LHCN-M2 (cell line): ENCODE measurements around the gene DPPA4. TPM values are rescaled to one million over a fixed set of nuclear protein-coding genes. Genes with fewer than 3 reads are reported as not detected.
"Not testable (repeated sequence)": the region's sequence is repeated elsewhere in the genome, so short reads cannot be mapped to it uniquely, and the experiment has no call there.

ENCODE experiments used
- DNase-seq: peaks from one replicate; pipeline ENCODE4 v3.0.0-alpha.2; 2012; ENCODE audit warnings: low read depth
- polyA plus RNA-seq: library from polyadenylated mRNA; unstranded; fragments of >200 nt; gene quantifications from one replicate; pipeline ENCODE4 v1.2.1, GENCODE V29; 2012; ENCODE audit warnings: missing spikeins
- total RNA-seq: library from RNA; depleted of rRNA; stranded (reverse); fragments of >200 nt; gene quantifications from 2 replicates; pipeline ENCODE4 v1.2.3, GENCODE V29; 2014; rRNA removed

The DPPA4 gene
- total RNA-seq, result 0.06 and 0.13 TPM in 2 replicates
- polyA plus RNA-seq, result 0.11 TPM

- no peak for DNase-seq
Measured at GRCh38 chr3:109337393-109337792, at the start of gene DPPA4. Gene DPPA4 (minus strand): TSS chr3:109337546. CDS start chr3:109337517, 29 bp downstream.

- DNase-seq, result no peak
Measured at GRCh38 chr3:109385442-109386318, 48.3 kb upstream of the DPPA4 start.

- DNase-seq, result no peak
Measured at GRCh38 chr3:109384164-109384563, 46.8 kb upstream of the DPPA4 start.

- DNase-seq, result no peak
Measured at GRCh38 chr3:109382588-109382987, 45.2 kb upstream of the DPPA4 start.

- no peak for DNase-seq
Measured at GRCh38 chr3:109375975-109376374, 38.6 kb upstream of the DPPA4 start.

GRCh38 chr3:109374434-109374833 lies 37.1 kb upstream of the DPPA4 start:
- DNase-seq, result not testable (repeated sequence)

- no peak for DNase-seq
Measured at GRCh38 chr3:109373933-109374332, 36.6 kb upstream of the DPPA4 start.

GRCh38 chr3:109372639-109373038 lies 35.3 kb upstream of the DPPA4 start:
- DNase-seq, result no peak

GRCh38 chr3:109369510-109369909 lies 32.2 kb upstream of the DPPA4 start:
- DNase-seq, result no peak

- no peak for DNase-seq
Measured at GRCh38 chr3:109364088-109364487, 26.7 kb upstream of the DPPA4 start.

- DNase-seq, result no peak
Measured at GRCh38 chr3:109363634-109364033, 26.3 kb upstream of the DPPA4 start.

GRCh38 chr3:109362823-109363222 lies 25.5 kb upstream of the DPPA4 start:
- DNase-seq, result no peak

- not testable (repeated sequence) for DNase-seq
Measured at GRCh38 chr3:109358809-109359208, 21.5 kb upstream of the DPPA4 start.

- DNase-seq, result no peak
Measured at GRCh38 chr3:109356442-109357155, 19.3 kb upstream of the DPPA4 start.

- DNase-seq, result no peak
Measured at GRCh38 chr3:109355625-109356441, 18.5 kb upstream of the DPPA4 start.

GRCh38 chr3:109353057-109353456 lies 15.7 kb upstream of the DPPA4 start:
- no peak for DNase-seq

- no peak for DNase-seq
Measured at GRCh38 chr3:109351231-109351630, 13.9 kb upstream of the DPPA4 start.

- no peak for DNase-seq
Measured at GRCh38 chr3:109346770-109347295, 9.5 kb upstream of the DPPA4 start.

- no peak for DNase-seq
Measured at GRCh38 chr3:109346099-109346498, 8.8 kb upstream of the DPPA4 start.

- no peak for DNase-seq
Measured at GRCh38 chr3:109339714-109340648, 2.6 kb upstream of the DPPA4 start.
